H9 (cell line): ENCODE data around the gene METTL8. TPM values are rescaled to one million over a fixed set of nuclear protein-coding genes. Genes with fewer than 3 reads are reported as not detected.

Experiments used
- DNase-seq: peaks from one replicate; pipeline ENCODE4 v3.0.0-alpha.2; 2017
- H2AFZ ChIP-seq: one replicate; pipeline ENCODE4 v1.6.1; 2013; ENCODE audit warnings: mild to moderate bottlenecking, low read length, control low read depth, moderate library complexity
- H2AK5ac ChIP-seq: 2 replicates; pipeline ENCODE4 v1.6.1; 2013; ENCODE audit warnings: low read length, control low read depth, mixed read lengths; ENCODE audit not compliant: insufficient read length
- H2BK120ac ChIP-seq: one replicate; pipeline ENCODE4 v1.6.1; 2013; ENCODE audit warnings: low read depth, mild to moderate bottlenecking, low read length, control low read depth, inconsistent platforms; ENCODE audit not compliant: poor library complexity, severe bottlenecking
- H2BK12ac ChIP-seq: 2 replicates; pipeline ENCODE4 v1.6.1; 2013; ENCODE audit warnings: low read length, control low read depth, mixed read lengths, low read depth; ENCODE audit not compliant: insufficient read length
- H2BK15ac ChIP-seq: 2 replicates; pipeline ENCODE4 v1.6.1; 2013; ENCODE audit warnings: low read depth, low read length, control low read depth
- H2BK20ac ChIP-seq: one replicate; pipeline ENCODE4 v1.6.1; 2013; ENCODE audit warnings: low read depth, mild to moderate bottlenecking, low read length, control low read depth, inconsistent platforms; ENCODE audit not compliant: poor library complexity, severe bottlenecking
- H2BK5ac ChIP-seq: 2 replicates; pipeline ENCODE4 v1.6.1; 2013; ENCODE audit warnings: low read length, control low read depth, mixed read lengths; ENCODE audit not compliant: insufficient read length
- H3K14ac ChIP-seq: 2 replicates; pipeline ENCODE4 v1.6.1; 2013; ENCODE audit warnings: low read length, control low read depth; ENCODE audit not compliant: insufficient read depth
- H3K18ac ChIP-seq: 2 replicates; pipeline ENCODE4 v1.6.1; 2013; ENCODE audit warnings: low read depth, mild to moderate bottlenecking, mixed read lengths, low read length, control low read depth; ENCODE audit not compliant: insufficient read length
- H3K23ac ChIP-seq: 2 replicates; pipeline ENCODE4 v1.6.1; 2013; ENCODE audit warnings: low read length, control low read depth, mixed read lengths, low read depth; ENCODE audit not compliant: insufficient read length
- H3K23me2 ChIP-seq: 2 replicates; pipeline ENCODE4 v1.6.1; 2013; ENCODE audit warnings: low read depth, mild to moderate bottlenecking, mixed read lengths, low read length, control low read depth; ENCODE audit not compliant: insufficient read length, poor library complexity, severe bottlenecking
- H3K27ac ChIP-seq: 2 replicates; pipeline ENCODE4 v1.5.1; 2013; ENCODE audit warnings: low read length, control low read depth, mixed read lengths, low read depth; ENCODE audit not compliant: insufficient read length
- H3K27me3 ChIP-seq: 2 replicates; pipeline ENCODE4 v1.6.1; 2013; ENCODE audit warnings: low read length, control low read depth, inconsistent platforms; ENCODE audit not compliant: insufficient read depth
- H3K4ac ChIP-seq: 2 replicates; pipeline ENCODE4 v1.6.1; 2013; ENCODE audit warnings: low read depth, mild to moderate bottlenecking, control low read depth, inconsistent platforms, low read length, moderate library complexity
- H3K4me1 ChIP-seq: 2 replicates; pipeline ENCODE4 v1.6.1; 2013; ENCODE audit warnings: low read length, control low read depth, inconsistent platforms; ENCODE audit not compliant: insufficient read depth
- H3K4me2 ChIP-seq: 2 replicates; pipeline ENCODE4 v1.6.1; 2013; ENCODE audit warnings: low read length, control low read depth, mixed read lengths; ENCODE audit not compliant: insufficient read length, insufficient read depth
- H3K56ac ChIP-seq: 2 replicates; pipeline ENCODE4 v1.6.1; 2013; ENCODE audit warnings: low read depth, mild to moderate bottlenecking, mixed read lengths, low read length, control low read depth; ENCODE audit not compliant: insufficient read length
- H3K79me1 ChIP-seq: 2 replicates; pipeline ENCODE4 v1.6.1; 2013; ENCODE audit warnings: low read depth, mild to moderate bottlenecking, moderate library complexity, low read length, control low read depth, inconsistent platforms; ENCODE audit not compliant: insufficient read depth, poor library complexity, severe bottlenecking
- H3K79me2 ChIP-seq: 2 replicates; pipeline ENCODE4 v1.6.1; 2013; ENCODE audit warnings: low read length, control low read depth, inconsistent platforms; ENCODE audit not compliant: insufficient read depth
- H3K9ac ChIP-seq: 2 replicates; pipeline ENCODE4 v1.6.1; 2013; ENCODE audit warnings: low read length, control low read depth, mixed read lengths; ENCODE audit not compliant: insufficient read length; ENCODE audit errors: extremely low read depth
- H3K9me3 ChIP-seq: one replicate; pipeline ENCODE4 v1.6.1; 2013; ENCODE audit warnings: low read depth, low read length, inconsistent platforms; ENCODE audit not compliant: control insufficient read depth
- H3T11ph ChIP-seq: one replicate; pipeline ENCODE4 v1.6.1; 2013; ENCODE audit warnings: mild to moderate bottlenecking, low read length, control low read depth, inconsistent platforms
- H4K20me1 ChIP-seq: one replicate; pipeline ENCODE4 v1.6.1; 2013; ENCODE audit not compliant: control insufficient read depth, insufficient read length, insufficient read depth
- H4K5ac ChIP-seq: 2 replicates; pipeline ENCODE4 v1.6.1; 2013; ENCODE audit warnings: low read depth, mild to moderate bottlenecking, mixed read lengths, low read length, control low read depth; ENCODE audit not compliant: insufficient read length
- H4K8ac ChIP-seq: replicated peaks from 2 replicates; pipeline ENCODE4 v1.6.1; 2013; ENCODE audit warnings: low read length, control low read depth, mixed read lengths, low read depth; ENCODE audit not compliant: insufficient read length
- H4K91ac ChIP-seq: 2 replicates; pipeline ENCODE4 v1.6.1; 2013; ENCODE audit warnings: low read depth, mild to moderate bottlenecking, moderate library complexity, mixed read lengths, low read length, control low read depth; ENCODE audit not compliant: insufficient read length
- H3K27ac Mint-ChIP-seq, 3 experiments: 2 replicates in 2 of 3; 3 replicates in 1 of 3; pipeline ENCODE4 v1.8.0; 2020 to 2021; ENCODE audit warnings: mixed read lengths in 3 of 3, mild to moderate bottlenecking in 1 of 3, moderate library complexity in 1 of 3
- H3K27me3 Mint-ChIP-seq: 2 replicates; pipeline ENCODE4 v1.8.0; 2021; ENCODE audit warnings: low read depth, mild to moderate bottlenecking, moderate library complexity, mixed read lengths
- H3K36me3 Mint-ChIP-seq, 3 experiments: 2 replicates in 2 of 3; 3 replicates in 1 of 3; pipeline ENCODE4 v1.8.0; 2020 to 2021; ENCODE audit warnings: low read depth in 3 of 3, mixed read lengths in 3 of 3; ENCODE audit not compliant: insufficient read depth in 1 of 3
- H3K4me1 Mint-ChIP-seq, 2 experiments: 2 replicates each; pipeline ENCODE4 v1.8.0; 2020; ENCODE audit warnings: mixed read lengths in 2 of 2
- H3K4me3 Mint-ChIP-seq, 2 experiments: 2 replicates in 1 of 2; 3 replicates in 1 of 2; pipeline ENCODE4 v1.8.0; 2020 to 2021; ENCODE audit warnings: mild to moderate bottlenecking in 2 of 2, mixed read lengths in 2 of 2, moderate library complexity in 1 of 2
- H3K9me3 Mint-ChIP-seq, 2 experiments: 2 replicates in 1 of 2; 3 replicates in 1 of 2; pipeline ENCODE4 v1.8.0; 2020; ENCODE audit warnings: mild to moderate bottlenecking in 2 of 2, mixed read lengths in 2 of 2, moderate library complexity in 1 of 2
- CTCF ChIP-seq: fragments of 200-600 bp; sonication (generic); conservative IDR thresholded peaks from 3 replicates; pipeline ENCODE4 v1.8.0; 2021; ENCODE audit warnings: antibody characterized with exemption, mild to moderate bottlenecking
- WGBS: extraction: QIAGEN DNeasy Blood & Tissue Kit; methylation state at CpG from one replicate; pipeline ENCODE4 v1.1.7; 2013; ENCODE audit warnings: missing lambda C conversion rate, low lambda C conversion rate, mixed read lengths; ENCODE audit not compliant: insufficient read length; ENCODE audit errors: extremely low coverage; 5-methylcytosine and 5-hydroxymethylcytosine counted together
- total RNA-seq: library from RNA; stranded (reverse); gene quantifications from 2 replicates; pipeline ENCODE4 v1.2.1, GENCODE V29; 2021

Gene METTL8
- total RNA-seq, 1 experiment from 2014 or later: 40.9 TPM

GRCh38 chr2:171319164-171319810, 114.5 kb downstream of the METTL8 start:
- H3K79me2 ChIP-seq: no peaks in the 10 kb centered on the region
- Mint-ChIP-seq H3K36me3 (peaks cover 12 to 21% (median 13%) of the 10 kb centered on the region in 3 experiments), H3K27ac (peak overlapping the region; percentile 90 to 100 (median 98)), H3K27me3 (no peaks in the 10 kb centered on the region), H3K4me3 (peak overlapping the region; percentile 35 to 50; a peak in 4 of 5 replicates), H3K9me3 (no peaks in the 10 kb centered on the region), H3K4me1 (peaks cover 78 to 79% of the 10 kb centered on the region in 2 experiments)
- H3K79me1 ChIP-seq: no peaks in the 10 kb centered on the region
- H2AFZ ChIP-seq: no peak overlapping the region
- H3K4me1 ChIP-seq: peaks cover 22% of the 10 kb centered on the region
- H2BK12ac ChIP-seq: no peak overlapping the region
- no peaks in the 10 kb centered on the region for H3K9me3 ChIP-seq
- no peak overlapping the region for H2AK5ac ChIP-seq
- peak; percentile 50 for DNase-seq
- H3K4me2 ChIP-seq: peak overlapping the region; percentile 62
- TF ChIP-seq CTCF: no peak
- H4K8ac ChIP-seq: no peak overlapping the region
- H3K9ac ChIP-seq: no peak overlapping the region
- H2BK15ac ChIP-seq: no peak overlapping the region
- peak overlapping the region; percentile 39 for H3K18ac ChIP-seq
- WGBS: no CpG with 5 or more reads among the region's 12 CpGs
- no peak overlapping the region for H3K56ac ChIP-seq
- H4K20me1 ChIP-seq: no peaks in the 10 kb centered on the region
- H4K91ac ChIP-seq: no peak overlapping the region
- no peak overlapping the region for H4K5ac ChIP-seq
- no peak overlapping the region for H3T11ph ChIP-seq
- H2BK20ac ChIP-seq: no peak overlapping the region
- no peak overlapping the region for H2BK120ac ChIP-seq
- no peaks in the 10 kb centered on the region for H3K23me2 ChIP-seq
- no peak overlapping the region for H3K23ac ChIP-seq
- no peak overlapping the region for H3K14ac ChIP-seq
- H3K27ac ChIP-seq: peak overlapping the region; percentile 97
- H2BK5ac ChIP-seq: no peak overlapping the region
- no peak overlapping the region for H3K4ac ChIP-seq
- no peaks in the 10 kb centered on the region for H3K27me3 ChIP-seq
